ENCODE data around the gene SPATA24.

- TF ChIP-seq CTCF (IDR thresholded peaks at IDR 0.05; ENCODE audit: low read length) (no peak), EZH2 (optimal IDR thresholded peaks at IDR 0.05; ENCODE audit: low read depth, low read length) (no peak)
Observed at GRCh38 chr5:139379626-139380449, 24.1 kb downstream of the SPATA24 start.

Measured in MM.1S (cell line).